Ovary (tissue), 9 donors: ENCODE data around the gene MACIR. TPM values are rescaled to one million over a fixed set of nuclear protein-coding genes. Genes with fewer than 3 reads are reported as not detected.

ENCODE experiments used
- DNase-seq, 5 donors: peaks; one replicate each; pipeline ENCODE4 v3.0.0-alpha.2; 2019 to 2020
- H3K27ac ChIP-seq, 2 donors: fragments of 200-600 bp; one replicate each; pipeline versions ENCODE4 v1.5.1 to v1.8.0; 2019 to 2022
- H3K27me3 ChIP-seq: fragments of 200-600 bp; one replicate; pipeline ENCODE4 v1.8.0; 2022
- H3K36me3 ChIP-seq: fragments of 200-600 bp; sonication (generic); one replicate; pipeline ENCODE4 v1.5.1; 2019
- H3K4me1 ChIP-seq: one replicate; pipeline ENCODE4 v1.8.1; 2013; ENCODE audit warnings: mild to moderate bottlenecking, moderate library complexity; ENCODE audit not compliant: insufficient read depth
- H3K4me3 ChIP-seq: fragments of 200-600 bp; sonication (generic); one replicate; pipeline ENCODE4 v1.5.1; 2017
- H3K9me3 ChIP-seq, 2 donors: fragments of 200-600 bp in 1 of 2; sonication (generic) in 1 of 2; one replicate each; pipeline versions ENCODE4 v1.5.1 to v1.8.1; 2013 to 2019; ENCODE audit warnings: mild to moderate bottlenecking in 1 of 2, moderate library complexity in 1 of 2
- CTCF ChIP-seq, 3 donors: fragments of 450-650 bp in 2 of 3; fragments of 200-600 bp in 1 of 3; IDR thresholded peaks; one replicate each; pipeline versions ENCODE4 v1.5.1 to v1.8.0; 2016 to 2022; ENCODE audit warnings: antibody characterized with exemption in 3 of 3, mild to moderate bottlenecking in 1 of 3
- EP300 ChIP-seq: sonication (generic); formaldehyde crosslinking; IDR thresholded peaks from one replicate; pipeline ENCODE4 v1.6.1; 2017; ENCODE audit warnings: antibody characterized with exemption
- POLR2A ChIP-seq: fragments of 450-650 bp; IDR thresholded peaks from one replicate; pipeline ENCODE4 v1.6.1; 2017; ENCODE audit warnings: antibody characterized with exemption, mild to moderate bottlenecking, moderate library complexity
- WGBS, 3 donors: extraction: QIAGEN DNeasy Blood & Tissue Kit in 1 of 3; methylation state at CpG; one replicate each; pipeline versions ENCODE4 v1.1.5 to v1.1.7; 2013 to 2017; 5-methylcytosine and 5-hydroxymethylcytosine counted together
- intact Hi-C, 4 donors: fragments of 100-400 bp; cut with DNase I; formaldehyde crosslinking; loops; one replicate each; pipeline versions ENCODE4 v1.11.0 to v1.15.1; 2022 to 2023
- polyA plus RNA-seq, 2 donors: library from polyadenylated mRNA; stranded (reverse); fragments of 200-250 nt in 1 of 2; fragments of 350-450 nt in 1 of 2; fragmentation: Illumina TruSeq in 1 of 2; extraction: RNeasy Lipid Tissue Mini Kit (QIAGEN cat#74804) in 1 of 2; gene quantifications; one replicate each; pipeline ENCODE4 v1.2.3, GENCODE V29; 2013 to 2014
- total RNA-seq, 7 donors: library from RNA; depleted of rRNA in 2 of 7; stranded (reverse); fragments of >200 nt in 2 of 7; fragmentation: NEBNext Ultra II Directional in 3 of 7; extraction: Animal tissue kit (Norgen Biotek cat#: 25700) in 3 of 7; gene quantifications; one replicate each; pipeline versions ENCODE4 v1.1.0 to v1.2.4, GENCODE V29; 2016 to 2023
- donor health status: DM: no; HTN: no; CAD: no; lungs with moderate emphysema.
- donor health status: DM: no; HTN: no; CAD: no.
- donor health status: Bipolar disorder and iron deficiency.
- donor health status: DM: yes; HTN: yes; CAD: no.
- donor health status: DM: no; HTN: no; CAD: no.
- donor health status: DM: yes; HTN: yes; CAD: no.

The MACIR gene
- total and polyA plus RNA-seq, 9 donors = 3.4 to 7.2 (median 4.3) TPM

DNA sequence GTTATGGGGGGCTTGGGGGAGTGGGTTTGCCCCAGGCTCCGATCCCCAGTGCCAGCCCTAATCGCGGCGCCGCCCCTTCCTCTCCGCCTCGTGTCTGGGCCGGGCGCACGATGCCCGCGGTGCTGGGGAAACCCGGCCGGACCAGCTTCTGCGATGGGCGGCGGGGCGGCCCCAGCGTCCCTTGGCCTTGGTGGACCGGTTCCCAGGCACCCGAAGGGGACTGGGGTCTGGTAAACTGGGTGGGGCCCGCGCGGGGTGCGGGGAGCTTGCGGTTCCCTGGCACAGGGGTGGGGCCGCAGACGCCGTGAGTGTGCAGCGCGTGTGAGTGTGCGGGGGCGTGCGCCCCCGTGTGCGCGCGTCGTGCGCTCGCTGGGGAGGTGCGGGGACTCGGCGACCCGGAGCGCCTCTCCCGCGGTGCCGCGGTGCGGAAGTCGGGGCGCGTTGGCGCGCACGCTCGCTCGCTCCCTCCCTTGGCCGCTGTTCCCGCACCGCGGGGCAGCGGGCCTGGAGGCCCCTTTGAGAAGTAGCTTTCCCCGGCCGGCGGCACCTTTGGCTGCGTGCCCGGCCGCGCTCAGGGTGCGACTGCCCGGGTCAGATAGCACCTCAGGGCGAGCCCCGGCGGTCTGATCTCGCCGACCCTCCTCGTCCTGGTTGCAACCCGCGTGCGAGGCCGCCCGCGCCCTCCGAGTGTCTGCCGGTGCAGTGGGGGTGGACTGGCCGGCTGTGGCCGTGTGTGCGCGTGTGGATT lies 568 bp downstream of the MACIR start:
- WGBS, 3 donors = 0 to 1% (median 0%) methylated on average over 59 to 91 of the region's 91 CpGs
- intact Hi-C loops = loop anchor here in 1 of 4 donors (5.0 kb wide), 1 partner anchor 302 kb away; no protein-coding TSS in a partner anchor
- TF ChIP-seq POLR2A (no peak), EP300 (no peak), CTCF (IDR thresholded peaks at IDR 0.05) (no peak)
- peak overlapping the region; percentile 67 to 74 for H3K27ac ChIP-seq
- peak; percentile 32 to 69 (median 63) for DNase-seq
- no peaks in the 10 kb centered on the region for H3K9me3 ChIP-seq
- no peaks in the 10 kb centered on the region for H3K36me3 ChIP-seq
- no peaks in the 10 kb centered on the region for H3K4me1 ChIP-seq
- no peaks in the 10 kb centered on the region for H3K27me3 ChIP-seq
- peak overlapping the region; percentile 89 for H3K4me3 ChIP-seq

GRCh38 chr5:103259705-103260355 lies 1.3 kb downstream of the MACIR start:
- no peaks in the 10 kb centered on the region for H3K36me3 ChIP-seq
- no peaks in the 10 kb centered on the region for H3K27me3 ChIP-seq
- DNase-seq = peak in 1 of 5 donors; percentile 26
- no peaks in the 10 kb centered on the region for H3K9me3 ChIP-seq
- intact Hi-C loops = loop anchor here in 1 of 4 donors (5.0 kb wide), 1 partner anchor 303 kb away; no protein-coding TSS in a partner anchor
- peak overlapping the region; percentile 89 for H3K4me3 ChIP-seq
- H3K4me1 ChIP-seq = no peaks in the 10 kb centered on the region
- peak overlapping the region; percentile 67 to 74 for H3K27ac ChIP-seq
- no peak for TF ChIP-seq POLR2A
- no peak for TF ChIP-seq EP300
- no peak for TF ChIP-seq CTCF (IDR thresholded peaks at IDR 0.05)
- WGBS, 3 donors = 1% methylated on average over 20 of the region's 20 CpGs

GRCh38 chr5:103260951-103261350 lies 2.4 kb downstream of the MACIR start:
- no peaks in the 10 kb centered on the region for H3K9me3 ChIP-seq
- no peak for TF ChIP-seq CTCF (IDR thresholded peaks at IDR 0.05)
- no peak for TF ChIP-seq EP300
- TF ChIP-seq POLR2A = no peak
- intact Hi-C loops = no loop called here
- H3K27ac ChIP-seq = no peak overlapping the region
- no peaks in the 10 kb centered on the region for H3K4me1 ChIP-seq
- H3K4me3 ChIP-seq = no peak overlapping the region
- no peak for DNase-seq
- no peaks in the 10 kb centered on the region for H3K27me3 ChIP-seq
- no peaks in the 10 kb centered on the region for H3K36me3 ChIP-seq
- 18 to 39% (median 20%) methylated on average over 3 of the region's 3 CpGs for WGBS, 3 donors

- H3K9me3 ChIP-seq = no peaks in the 10 kb centered on the region
- no peak for DNase-seq
- no peaks in the 10 kb centered on the region for H3K4me1 ChIP-seq
- H3K27me3 ChIP-seq = no peaks in the 10 kb centered on the region
- H3K27ac ChIP-seq = no peak overlapping the region
- H3K36me3 ChIP-seq = no peaks in the 10 kb centered on the region
- 28 to 65% (median 50%) methylated on average over 1 of the region's 1 CpG for WGBS, 3 donors
- no peak overlapping the region for H3K4me3 ChIP-seq
- TF ChIP-seq POLR2A = no peak
- no peak for TF ChIP-seq CTCF (IDR thresholded peaks at IDR 0.05)
- TF ChIP-seq EP300 = no peak
- intact Hi-C loops = no loop called here
Measured at GRCh38 chr5:103262422-103262871, 3.9 kb downstream of the MACIR start.
